ENCODE results near the gene CDK6.

DNA sequence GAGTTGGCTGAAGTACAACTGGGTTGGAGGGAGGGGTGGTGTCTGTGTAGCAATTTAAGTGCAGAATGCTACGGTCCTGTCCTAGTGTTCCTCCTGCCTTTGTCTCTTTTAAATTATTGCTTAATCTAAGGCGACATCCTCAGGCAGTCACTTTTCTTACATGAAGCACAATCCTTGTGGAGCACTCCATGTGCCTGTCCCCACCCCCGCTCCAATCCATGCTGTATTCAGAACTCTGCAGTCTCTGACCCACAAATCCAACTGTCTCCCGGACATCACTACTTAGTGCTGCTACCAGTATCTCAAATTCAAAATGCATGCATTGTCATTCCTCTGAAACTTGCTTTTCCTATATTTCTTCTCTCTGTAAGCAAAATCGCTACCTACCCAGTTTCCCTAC lies 154.7 kb downstream of the CDK6 start:
- TF ChIP-seq TAF1 (IDR thresholded peaks at IDR 0.05; ENCODE audit: borderline replicate concordance, low read depth, low read length) (no peak), POLR2A (IDR thresholded peaks at IDR 0.05; ENCODE audit: low read depth, low read length) (no peak)
